Bone marrow (tissue), 2 donors: ENCODE data around the gene CAP1.
"Not testable (repeated sequence)": the region's sequence is repeated elsewhere in the genome, so short reads cannot be mapped to it uniquely, and the experiment has no call there.

Experiments used
- DNase-seq, 2 donors: peaks; one replicate each; lab custom pipeline; 2025; lab: John Stamatoyannopoulos, UW

CAP1 gene

DNA sequence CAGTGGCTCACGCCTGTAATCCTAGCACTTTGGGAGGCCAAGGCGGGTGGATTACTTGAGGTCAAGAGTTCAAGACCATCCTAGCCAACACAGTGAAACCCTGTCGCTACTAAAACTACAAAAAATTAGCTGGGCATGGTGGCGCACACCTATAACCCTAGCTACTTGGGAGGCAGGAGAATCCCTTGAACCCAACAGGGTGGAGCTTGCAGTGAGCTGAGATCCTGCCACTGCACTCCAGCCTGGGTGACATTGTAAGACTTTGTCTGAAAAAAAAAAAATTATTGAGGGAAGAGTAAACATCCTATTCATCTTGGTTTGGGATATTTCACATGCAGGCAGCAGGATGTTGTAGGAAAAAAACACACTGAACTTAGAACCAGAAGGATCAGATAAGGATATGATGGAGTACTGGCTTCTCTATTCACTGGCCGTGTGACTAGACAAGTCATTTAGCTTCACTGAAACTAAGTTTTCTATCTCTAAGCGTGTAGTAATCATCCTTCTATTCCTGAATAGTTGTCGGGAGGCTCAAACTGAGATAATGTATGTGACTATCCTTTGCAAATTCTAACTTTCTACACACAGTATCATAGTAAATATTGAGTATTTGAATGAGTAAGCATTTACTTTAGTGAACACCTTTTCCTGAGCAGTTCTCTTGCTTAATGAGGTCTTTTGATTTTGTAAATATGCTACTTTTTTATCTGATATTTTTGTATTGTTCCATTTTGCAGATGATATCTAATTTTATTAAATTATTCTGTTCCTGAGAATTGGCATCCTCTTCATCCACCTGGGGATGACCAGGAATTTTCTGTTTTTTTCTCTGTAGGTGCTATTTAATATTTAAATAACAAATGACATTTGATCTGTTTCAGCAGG lies 18.2 kb downstream of the CAP1 start:
- no peak for DNase-seq

- DNase-seq, result peak in 1 of 2 donors; percentile 60
Observed at GRCh38 chr1:40059338-40059959, 18.9 kb downstream of the CAP1 start.

GRCh38 chr1:40059960-40060750 lies 19.6 kb downstream of the CAP1 start:
- DNase-seq, result peak in 1 of 2 donors; percentile 50

- peak in 1 of 2 donors; percentile 81 for DNase-seq
Observed at GRCh38 chr1:40064797-40065499, 24.4 kb downstream of the CAP1 start.

DNA sequence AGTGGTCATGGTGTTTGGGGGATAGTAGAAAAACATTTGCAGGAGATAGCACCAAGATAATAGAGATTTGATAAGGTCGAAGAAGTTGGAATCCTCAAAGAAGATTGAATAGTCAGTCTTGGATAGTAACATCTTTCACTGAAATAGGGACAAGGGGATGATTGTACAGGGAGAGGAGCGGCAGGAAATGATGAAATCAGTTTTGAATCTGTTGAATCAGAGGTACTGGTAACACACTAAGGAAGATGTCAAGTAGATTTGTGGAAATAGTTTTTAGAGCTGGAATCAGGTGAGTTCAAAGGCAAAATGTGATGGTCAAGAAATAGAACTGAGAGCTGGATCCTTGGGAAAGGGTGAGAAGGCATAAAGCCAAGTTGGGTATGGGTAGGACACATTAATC lies 26.5 kb downstream of the CAP1 start:
- no peak for DNase-seq

DNA sequence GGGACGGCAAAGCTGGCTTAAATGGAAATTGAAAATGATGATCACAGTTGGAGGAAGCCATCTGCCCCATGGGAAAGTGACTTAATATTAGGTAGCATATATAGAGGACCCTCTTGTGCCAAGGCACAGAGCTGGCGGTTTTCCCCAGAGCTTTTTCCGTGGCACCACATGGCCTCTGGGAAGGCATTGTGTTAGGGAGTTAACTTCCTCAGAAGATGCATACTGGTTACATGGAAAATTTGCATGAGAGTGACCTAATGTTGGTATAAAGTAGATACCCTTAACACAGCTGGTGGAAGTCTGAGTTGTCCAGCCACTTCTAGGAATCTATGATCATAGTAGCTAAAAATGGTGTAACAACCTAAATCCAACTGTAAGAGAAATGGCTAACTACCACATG lies 27.3 kb downstream of the CAP1 start:
- no peak for DNase-seq

- DNase-seq, result no peak
Observed at GRCh38 chr1:40072142-40072541, 31.6 kb downstream of the CAP1 start.

- DNase-seq, result no peak
Observed at GRCh38 chr1:40073062-40073461, 32.5 kb downstream of the CAP1 start.

GRCh38 chr1:40075266-40075665 lies 34.7 kb downstream of the CAP1 start:
- peak in 1 of 2 donors; percentile 51 for DNase-seq

DNA sequence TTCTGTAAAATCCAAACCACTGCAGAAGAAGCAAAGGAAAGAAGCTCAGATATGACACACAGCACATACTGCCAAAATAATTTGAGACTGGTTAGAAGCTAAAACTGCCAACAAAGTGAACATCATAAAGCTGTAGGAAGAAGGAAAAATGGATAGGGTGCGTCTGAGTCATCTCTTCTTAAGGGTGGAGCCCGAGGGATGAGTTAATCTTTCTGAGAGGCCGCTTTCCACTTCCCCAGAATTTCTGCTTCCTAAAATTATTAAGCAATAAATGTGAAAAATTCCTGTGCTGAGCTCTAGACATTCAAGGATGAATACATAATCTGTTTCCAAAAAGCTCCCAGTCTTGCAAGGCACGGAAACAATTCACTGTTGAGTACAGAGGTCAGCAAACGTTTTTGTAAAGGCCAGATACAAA lies 36.4 kb downstream of the CAP1 start:
- no peak for DNase-seq

DNA sequence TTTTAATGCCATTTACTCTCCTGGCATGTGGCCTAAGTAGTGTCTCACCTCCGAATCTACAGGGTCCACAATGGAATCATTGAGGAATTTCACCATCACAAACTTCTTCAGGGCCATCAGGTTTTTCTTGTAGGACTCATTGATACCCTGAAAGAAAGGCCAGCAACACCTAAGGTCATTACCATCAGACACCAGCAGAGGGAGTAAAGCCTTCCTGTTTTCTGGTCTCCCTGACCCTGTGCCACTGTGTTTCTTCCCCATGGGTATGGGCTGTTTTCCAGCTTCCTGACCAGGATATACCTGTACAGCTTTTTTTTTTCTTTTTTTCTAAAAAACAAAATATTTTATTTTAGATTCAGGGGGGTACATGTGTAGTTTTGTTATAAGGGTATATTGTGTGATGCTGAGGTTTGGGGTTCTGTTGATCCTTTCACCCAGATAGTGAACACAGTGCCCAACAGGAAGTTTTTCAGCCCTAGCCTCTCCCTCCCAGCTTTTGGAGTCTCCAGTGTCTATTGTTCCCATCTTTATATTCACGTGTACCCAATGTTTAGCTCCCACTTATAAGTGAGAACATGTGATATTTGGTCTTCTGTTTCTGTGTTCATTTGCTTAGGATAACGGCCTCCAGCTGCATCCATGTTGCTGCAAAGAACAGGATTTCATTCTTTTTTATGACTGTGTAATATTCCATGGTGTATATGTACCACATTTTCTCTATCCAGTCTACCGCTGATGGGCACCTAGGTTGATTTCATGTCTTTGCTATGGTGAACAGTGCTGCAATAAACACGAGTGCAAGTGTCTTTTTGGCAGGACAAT lies 38.2 kb downstream of the CAP1 start:
- DNase-seq, result peak in 1 of 2 donors; percentile 25

- no peak for DNase-seq
Observed at GRCh38 chr1:40079774-40080400, 39.4 kb downstream of the CAP1 start.

- no peak for DNase-seq
Observed at GRCh38 chr1:40081871-40082270, 41.3 kb downstream of the CAP1 start.

- DNase-seq, result not testable (repeated sequence)
Observed at GRCh38 chr1:40084750-40085149, 44.2 kb downstream of the CAP1 start.

DNA sequence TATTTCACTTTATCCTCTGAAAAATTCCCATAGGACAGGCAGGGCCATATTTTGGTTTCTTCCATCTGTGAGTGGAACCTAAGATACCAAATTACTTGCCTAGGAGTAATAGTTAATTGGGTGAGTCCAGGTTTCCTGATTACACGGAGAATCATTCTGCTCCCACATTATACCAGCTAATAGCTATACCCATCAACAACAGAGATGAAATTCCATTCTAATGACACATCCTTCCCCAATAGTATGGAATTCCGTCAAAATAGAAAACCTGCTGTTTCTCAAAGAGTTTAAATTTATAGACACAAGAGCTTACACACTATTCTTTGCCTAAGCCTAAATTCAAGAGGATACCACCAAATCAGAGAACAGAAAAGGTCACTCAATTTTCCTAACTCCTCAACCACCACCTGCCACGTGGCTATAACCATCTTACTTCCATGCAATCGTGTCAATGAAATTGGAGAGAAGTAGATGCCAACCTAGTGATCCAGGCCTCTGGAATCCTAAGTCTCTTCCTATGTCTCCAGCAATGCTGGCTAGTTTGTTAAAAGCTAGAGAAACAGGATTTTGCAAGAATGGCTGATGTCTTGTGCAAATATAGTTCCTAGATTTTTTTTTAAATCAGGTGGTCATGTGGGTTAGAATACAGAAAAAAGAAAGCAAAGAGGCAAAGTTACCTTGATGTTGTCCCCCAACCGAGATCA lies 50.3 kb downstream of the CAP1 start:
- no peak for DNase-seq

GRCh38 chr1:40092241-40092640 lies 51.7 kb downstream of the CAP1 start:
- DNase-seq, result no peak

DNA sequence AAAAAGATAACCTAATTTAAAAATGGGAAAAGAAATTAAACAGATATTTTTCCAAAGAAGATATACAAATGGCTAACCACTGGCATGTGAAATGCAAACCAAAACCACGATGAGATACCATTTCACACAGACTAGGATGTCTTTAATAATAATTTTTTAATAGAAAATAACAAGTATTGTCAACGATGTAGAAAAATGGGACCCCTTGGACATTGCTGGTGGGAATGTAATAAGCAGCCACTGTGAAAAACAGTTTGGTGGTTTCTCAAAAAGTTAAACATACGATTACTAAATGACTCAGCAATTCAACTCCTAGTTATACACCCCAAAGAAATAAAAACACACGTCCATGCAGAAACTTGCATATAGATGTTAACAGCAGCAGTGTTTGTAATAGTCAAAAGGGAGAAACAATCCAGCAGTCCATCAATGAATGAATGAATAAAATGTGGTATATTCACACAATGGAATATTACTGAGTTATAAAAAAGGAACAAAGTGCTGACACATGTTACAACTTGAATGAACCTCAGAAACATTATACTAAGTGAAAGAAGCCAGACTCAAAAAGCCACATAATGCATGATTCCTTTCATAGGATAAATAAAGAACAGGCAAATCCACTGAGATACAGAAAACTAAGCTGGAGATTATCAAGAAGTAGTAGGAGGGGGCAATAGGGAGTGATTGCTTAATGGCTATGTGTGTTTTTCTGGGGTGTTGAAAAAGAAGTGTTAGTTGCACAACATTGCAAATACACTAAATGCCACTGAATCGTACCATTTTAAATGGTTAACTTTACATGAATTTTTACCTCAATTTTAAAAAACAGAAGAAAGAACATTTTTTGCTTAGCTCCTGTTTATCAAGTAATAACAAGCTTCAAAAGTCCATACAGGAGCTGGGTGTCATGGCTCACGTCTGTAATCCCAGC lies 52.4 kb downstream of the CAP1 start:
- DNase-seq, result no peak

DNA sequence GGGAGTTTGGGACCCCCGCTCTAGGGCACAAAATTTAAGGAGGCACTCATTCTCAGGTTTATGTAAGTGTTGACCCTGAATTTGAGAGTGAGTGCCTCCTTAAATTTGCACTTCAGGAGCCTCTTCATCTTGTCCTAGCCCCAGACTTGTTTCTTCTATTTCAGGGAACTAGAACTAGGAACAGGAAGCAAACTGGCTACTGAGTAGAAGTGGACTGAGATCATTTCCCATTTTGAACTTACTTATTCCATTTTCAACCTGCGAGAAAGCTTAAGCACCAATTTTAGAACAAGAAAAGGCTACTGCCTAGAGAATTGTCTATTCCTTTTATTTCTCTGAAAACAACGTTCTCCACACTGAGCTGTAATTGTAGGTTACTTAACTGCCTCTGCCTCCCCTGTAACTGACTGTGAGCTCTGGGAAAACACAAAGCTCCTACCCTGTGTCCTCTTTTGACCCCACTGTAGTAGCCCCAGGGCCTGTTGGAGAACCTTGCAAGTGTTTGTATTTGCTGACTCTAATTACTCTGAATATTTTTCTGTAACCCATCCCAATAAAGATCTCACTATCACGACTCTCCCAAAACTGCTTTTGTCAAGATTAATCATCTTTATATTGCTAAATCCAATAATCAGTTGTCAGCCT lies 54.1 kb downstream of the CAP1 start:
- DNase-seq, result no peak
